B cell (primary cell): Measurements from ENCODE around the gene PTPRN2. TPM values are rescaled to one million over a fixed set of nuclear protein-coding genes. Genes with fewer than 3 reads are reported as not detected.

Source experiments
- ATAC-seq: fragments of 200-7000 bp; cut with Tn5 transposase; one replicate; pipeline ENCODE4 v1.10.0; 2021; ENCODE audit warnings: low read depth, mild to moderate bottlenecking, moderate number of reproducible peaks, moderate library complexity
- CTCF ChIA-PET: fragments of 350-600 bp; sonication (Branson Sonifier 250); formaldehyde crosslinking; loops from one replicate; lab custom pipeline; 2021; ENCODE audit warnings: antibody characterized with exemption, inconsistent platforms; lab: Charles Lee
- POLR2A ChIA-PET: fragments of 350-600 bp; sonication (Branson Sonifier 250); formaldehyde crosslinking; loops from one replicate; lab custom pipeline; 2021; ENCODE audit warnings: antibody characterized with exemption; lab: Charles Lee
- DNase-seq: peaks from one replicate; pipeline ENCODE4 v3.0.0; 2013
- H2AFZ ChIP-seq: 2 replicates; pipeline ENCODE4 v1.6.1; 2012; ENCODE audit warnings: mild to moderate bottlenecking, low read depth, low read length; ENCODE audit not compliant: insufficient read depth, poor library complexity, severe bottlenecking
- H3K27ac ChIP-seq, 2 donors: 1 replicate in 1 of 2; 2 replicates in 1 of 2; pipeline ENCODE4 v1.5.1; 2012 to 2013; ENCODE audit warnings: low read length in 2 of 2, mild to moderate bottlenecking in 2 of 2, moderate library complexity in 1 of 2
- H3K27me3 ChIP-seq, 4 experiments: fragments of 200-600 bp in 1 of 4; sonication (generic) in 1 of 4; replicated peaks in 1 of 4; 1 replicate in 2 of 4; 2 replicates in 2 of 4; pipeline versions ENCODE4 v1.6.1 to v1.7.0; 2013 to 2016; ENCODE audit warnings: low read length in 3 of 4, mild to moderate bottlenecking in 2 of 4, mixed read lengths in 1 of 4, moderate library complexity in 1 of 4; ENCODE audit not compliant: insufficient read depth in 4 of 4, control insufficient read depth in 3 of 4; ENCODE audit errors: control extremely low read depth in 1 of 4
- H3K36me3 ChIP-seq, 2 experiments: replicated peaks in 1 of 2; 1 replicate in 1 of 2; 2 replicates in 1 of 2; pipeline versions ENCODE4 v1.6.1 to v1.7.1; 2013; ENCODE audit warnings: low read length in 1 of 2; ENCODE audit not compliant: insufficient read depth in 2 of 2, control insufficient read depth in 1 of 2; ENCODE audit errors: control extremely low read depth in 1 of 2, extremely low read depth in 1 of 2
- H3K4me1 ChIP-seq, 2 donors: fragments of 200-600 bp in 1 of 2; sonication (generic) in 1 of 2; 1 replicate in 1 of 2; 2 replicates in 1 of 2; pipeline versions ENCODE4 v1.5.1 to v1.6.1; 2013 to 2017; ENCODE audit warnings: low read length in 2 of 2; ENCODE audit not compliant: control insufficient read depth in 2 of 2, insufficient read depth in 2 of 2
- H3K4me2 ChIP-seq: replicated peaks from 2 replicates; pipeline ENCODE3; 2012; ENCODE audit warnings: mild to moderate bottlenecking, low read depth, low read length; ENCODE audit not compliant: poor library complexity, severe bottlenecking
- H3K4me3 ChIP-seq, 5 experiments: fragments of 200-600 bp in 1 of 5; sonication (generic) in 1 of 5; 1 replicate in 3 of 5; 2 replicates in 2 of 5; pipeline versions ENCODE4 v1.5.1 to v1.7.0; 2011 to 2016; ENCODE audit warnings: low read length in 4 of 5, mild to moderate bottlenecking in 4 of 5, low read depth in 2 of 5, control low read depth in 1 of 5, moderate library complexity in 1 of 5; ENCODE audit not compliant: insufficient read depth in 1 of 5; ENCODE audit errors: control extremely low read depth in 1 of 5, extremely low read depth in 1 of 5
- H3K79me2 ChIP-seq: fragments of 200-600 bp; sonication (generic); one replicate; pipeline ENCODE4 v1.6.0; 2016; ENCODE audit warnings: low read length; ENCODE audit not compliant: control insufficient read depth, insufficient read depth
- H3K9ac ChIP-seq: fragments of 200-600 bp; sonication (generic); 2 replicates; pipeline ENCODE4 v1.6.1; 2017; ENCODE audit warnings: mild to moderate bottlenecking, low read length, moderate library complexity
- H3K9me3 ChIP-seq, 3 donors: one replicate each; pipeline versions ENCODE4 v1.6.1 to v1.7.1; 2013; ENCODE audit warnings: low read length in 2 of 3; ENCODE audit not compliant: control insufficient read depth in 2 of 3, insufficient read depth in 1 of 3; ENCODE audit errors: control extremely low read depth in 1 of 3
- H4K20me1 ChIP-seq: 2 replicates; pipeline ENCODE4 v1.6.0; 2012; ENCODE audit warnings: mild to moderate bottlenecking, low read length; ENCODE audit not compliant: insufficient read depth, control insufficient read depth, poor library complexity, severe bottlenecking
- H3K27ac Mint-ChIP-seq: one replicate; pipeline ENCODE4 v1.8.0; 2021; ENCODE audit warnings: mixed read lengths
- H3K27me3 Mint-ChIP-seq: one replicate; pipeline ENCODE4 v1.8.0; 2021; ENCODE audit warnings: mixed read lengths
- H3K4me1 Mint-ChIP-seq: one replicate; pipeline ENCODE4 v1.8.0; 2021; ENCODE audit warnings: mixed read lengths
- H3K4me3 Mint-ChIP-seq: one replicate; pipeline ENCODE4 v1.8.0; 2021; ENCODE audit warnings: mixed read lengths
- H3K9me3 Mint-ChIP-seq: one replicate; pipeline ENCODE4 v1.8.0; 2022; ENCODE audit warnings: mixed read lengths; ENCODE audit not compliant: insufficient read depth
- CTCF ChIP-seq: fragments of 200-600 bp; IDR thresholded peaks from one replicate; pipeline ENCODE4 v1.8.0; 2022; ENCODE audit warnings: antibody characterized with exemption, mild to moderate bottlenecking
- EZH2 ChIP-seq: IDR thresholded peaks from 2 replicates; pipeline ENCODE4 v1.6.1; 2012; ENCODE audit warnings: borderline replicate concordance, low read depth, mild to moderate bottlenecking, moderate library complexity, low read length; ENCODE audit not compliant: insufficient read depth, poor library complexity, severe bottlenecking
- WGBS: methylation state at CpG from one replicate; pipeline ENCODE4 v1.1.5; 2013; ENCODE audit warnings: missing lambda C conversion rate; ENCODE audit not compliant: insufficient coverage; 5-methylcytosine and 5-hydroxymethylcytosine counted together
- intact Hi-C: fragments of 100-400 bp; cut with micrococcal nuclease; formaldehyde crosslinking; loops from one replicate; pipeline ENCODE4 v1.10.0; 2022
- polyA plus RNA-seq: library from polyadenylated mRNA; depleted of rRNA; stranded (reverse); fragments of >200 nt; gene quantifications from 2 replicates; pipeline ENCODE4 v1.2.3, GENCODE V29; 2012
- total RNA-seq, 2 donors: library from RNA; stranded (reverse); fragments of 120-200 nt in 1 of 2; gene quantifications; 1 replicate in 1 of 2; 2 replicates in 1 of 2; pipeline versions ENCODE4 v1.2.3 to v1.2.4, GENCODE V29; 2013 to 2022

PTPRN2 gene
- total and polyA plus RNA-seq, 2 donors (not counting 1 experiment from before 2014, with no cell fraction given): 2.0 to 5.0 TPM

- Histone ChIP-seq H3K27me3 (no peaks in the 10 kb centered on the region), H3K4me3 (no peak overlapping the region), H3K4me1 (no peaks in the 10 kb centered on the region), H3K9me3 (peaks cover 0 to 77% (median 0%) of the 10 kb centered on the region in 3 donors), H3K79me2 (no peaks in the 10 kb centered on the region), H3K36me3 (no peaks in the 10 kb centered on the region), H2AFZ (no peak overlapping the region), H3K27ac (no peak overlapping the region), H3K4me2 (no peak overlapping the region), H3K9ac (no peak overlapping the region), H4K20me1 (no peaks in the 10 kb centered on the region)
- Mint-ChIP-seq H3K27me3 (no peaks in the 10 kb centered on the region), H3K4me3 (no peak overlapping the region), H3K9me3 (peaks cover 3% of the 10 kb centered on the region), H3K4me1 (no peaks in the 10 kb centered on the region), H3K27ac (no peak overlapping the region)
- POLR2A ChIA-PET: no interaction called here
- CTCF ChIA-PET: no interaction called here
- DNase-seq: no peak
- TF ChIP-seq CTCF: no peak
- TF ChIP-seq EZH2: no peak
- ATAC-seq: no peak
- WGBS: 92% methylated on average over 10 of the region's 10 CpGs
- intact Hi-C loops: no loop called here
Observed at GRCh38 chr7:158139499-158139898, 448.1 kb downstream of the PTPRN2 start.

GRCh38 chr7:158138329-158138597, 449.4 kb downstream of the PTPRN2 start:
- CTCF ChIA-PET: no interaction called here
- no peak overlapping the region for H2AFZ ChIP-seq
- H4K20me1 ChIP-seq: no peaks in the 10 kb centered on the region
- Mint-ChIP-seq H3K27ac (no peak overlapping the region), H3K4me3 (no peak overlapping the region), H3K9me3 (peaks cover 3% of the 10 kb centered on the region), H3K4me1 (no peaks in the 10 kb centered on the region), H3K27me3 (no peaks in the 10 kb centered on the region)
- H3K27ac ChIP-seq: no peak overlapping the region
- no peaks in the 10 kb centered on the region for H3K36me3 ChIP-seq
- POLR2A ChIA-PET: no interaction called here
- no peak overlapping the region for H3K4me3 ChIP-seq
- H3K9me3 ChIP-seq: peaks cover 0 to 72% (median 0%) of the 10 kb centered on the region in 3 donors
- TF ChIP-seq EZH2 (no peak), CTCF (no peak)
- intact Hi-C loops: no loop called here
- no peaks in the 10 kb centered on the region for H3K27me3 ChIP-seq
- H3K4me1 ChIP-seq: no peaks in the 10 kb centered on the region
- no peak overlapping the region for H3K4me2 ChIP-seq
- no peak overlapping the region for H3K9ac ChIP-seq
- DNase-seq (no peak), ATAC-seq (no peak)
- WGBS: 90% methylated on average over 7 of the region's 9 CpGs
- H3K79me2 ChIP-seq: no peaks in the 10 kb centered on the region
